ENCODE data around the gene CCL8. TPM values are rescaled to one million over a fixed set of nuclear protein-coding genes. Genes with fewer than 3 reads are reported as not detected.

CCL8 gene
- total RNA-seq (ENCODE audit: unreplicated experiment) = not detected
- long read RNA-seq = 0 reads

DNA sequence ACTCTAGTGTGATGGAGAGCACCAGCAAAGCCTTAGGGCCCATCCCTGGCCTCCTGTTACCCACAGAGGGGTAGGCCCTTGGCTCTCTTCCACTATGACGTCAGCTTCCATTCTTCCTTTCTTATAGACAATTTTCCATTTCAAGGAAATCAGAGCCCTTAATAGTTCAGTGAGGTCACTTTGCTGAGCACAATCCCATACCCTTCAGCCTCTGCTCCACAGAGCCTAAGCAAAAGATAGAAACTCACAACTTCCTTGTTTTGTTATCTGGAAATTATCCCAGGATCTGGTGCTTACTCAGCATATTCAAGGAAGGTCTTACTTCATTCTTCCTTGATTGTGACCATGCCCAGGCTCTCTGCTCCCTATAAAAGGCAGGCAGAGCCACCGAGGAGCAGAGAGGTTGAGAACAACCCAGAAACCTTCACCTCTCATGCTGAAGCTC, at the start of gene CCL8:
CCL8 (plus strand) TSS at position 397 of the 445 bp plus-strand sequence. CDS start 67 bp downstream, outside the sequence.
- TF ChIP-seq, protein P1, sequence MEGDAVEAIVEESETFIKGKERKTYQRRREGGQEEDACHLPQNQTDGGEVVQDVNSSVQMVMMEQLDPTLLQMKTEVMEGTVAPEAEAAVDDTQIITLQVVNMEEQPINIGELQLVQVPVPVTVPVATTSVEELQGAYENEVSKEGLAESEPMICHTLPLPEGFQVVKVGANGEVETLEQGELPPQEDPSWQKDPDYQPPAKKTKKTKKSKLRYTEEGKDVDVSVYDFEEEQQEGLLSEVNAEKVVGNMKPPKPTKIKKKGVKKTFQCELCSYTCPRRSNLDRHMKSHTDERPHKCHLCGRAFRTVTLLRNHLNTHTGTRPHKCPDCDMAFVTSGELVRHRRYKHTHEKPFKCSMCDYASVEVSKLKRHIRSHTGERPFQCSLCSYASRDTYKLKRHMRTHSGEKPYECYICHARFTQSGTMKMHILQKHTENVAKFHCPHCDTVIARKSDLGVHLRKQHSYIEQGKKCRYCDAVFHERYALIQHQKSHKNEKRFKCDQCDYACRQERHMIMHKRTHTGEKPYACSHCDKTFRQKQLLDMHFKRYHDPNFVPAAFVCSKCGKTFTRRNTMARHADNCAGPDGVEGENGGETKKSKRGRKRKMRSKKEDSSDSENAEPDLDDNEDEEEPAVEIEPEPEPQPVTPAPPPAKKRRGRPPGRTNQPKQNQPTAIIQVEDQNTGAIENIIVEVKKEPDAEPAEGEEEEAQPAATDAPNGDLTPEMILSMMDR (IDR thresholded peaks at IDR 0.05; ENCODE audit: partially characterized antibody, unreplicated experiment) = no peak
- no peaks in the 10 kb centered on the region for H3K9me3 Mint-ChIP-seq (ENCODE audit: unreplicated experiment)
- H3K4me3 Mint-ChIP-seq (ENCODE audit: unreplicated experiment) = no peak within 1 kb of the TSS
- H3K4me1 Mint-ChIP-seq (ENCODE audit: low read depth, unreplicated experiment) = peaks cover 6% of the 10 kb centered on the region
- no peak within 1 kb of the TSS for H3K27ac Mint-ChIP-seq (ENCODE audit: unreplicated experiment)
- H3K27me3 Mint-ChIP-seq (ENCODE audit: unreplicated experiment) = no peaks in the 10 kb centered on the region
- no peak for DNase-seq
- H3K36me3 Mint-ChIP-seq (ENCODE audit: unreplicated experiment) = no peaks in the 10 kb centered on the region

DNA sequence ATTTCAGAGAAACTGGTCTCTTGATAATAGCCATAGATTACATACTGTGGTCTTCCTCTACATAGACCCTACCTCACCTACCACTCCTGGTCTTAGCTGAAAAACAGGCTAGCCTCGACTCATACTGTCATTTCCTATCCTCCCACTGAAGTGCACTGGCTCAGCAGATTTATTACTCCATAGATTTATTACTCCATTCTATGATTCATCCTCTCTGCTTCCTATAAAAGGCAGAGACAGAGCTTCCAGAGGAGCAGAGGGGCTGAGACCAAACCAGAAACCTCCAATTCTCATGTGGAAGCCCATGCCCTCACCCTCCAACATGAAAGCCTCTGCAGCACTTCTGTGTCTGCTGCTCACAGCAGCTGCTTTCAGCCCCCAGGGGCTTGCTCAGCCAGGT, 49.3 kb upstream of the CCL8 start, which contains the start of gene CCL7:
CCL7 (plus strand) TSS at position 253 of the 400 bp plus-strand sequence; CDS start at position 323, 70 bp downstream.
- Mint-ChIP-seq H3K4me1 (ENCODE audit: low read depth, unreplicated experiment) (no peaks in the 10 kb centered on the region), H3K9me3 (ENCODE audit: unreplicated experiment) (no peaks in the 10 kb centered on the region), H3K4me3 (ENCODE audit: unreplicated experiment) (no peak within 1 kb of the TSS), H3K36me3 (ENCODE audit: unreplicated experiment) (no peaks in the 10 kb centered on the region), H3K27ac (ENCODE audit: unreplicated experiment) (no peak within 1 kb of the TSS), H3K27me3 (ENCODE audit: unreplicated experiment) (no peaks in the 10 kb centered on the region)
- DNase-seq = no peak
- TF ChIP-seq, protein P1 (IDR thresholded peaks at IDR 0.05; ENCODE audit: partially characterized antibody, unreplicated experiment) = no peak

DNA sequence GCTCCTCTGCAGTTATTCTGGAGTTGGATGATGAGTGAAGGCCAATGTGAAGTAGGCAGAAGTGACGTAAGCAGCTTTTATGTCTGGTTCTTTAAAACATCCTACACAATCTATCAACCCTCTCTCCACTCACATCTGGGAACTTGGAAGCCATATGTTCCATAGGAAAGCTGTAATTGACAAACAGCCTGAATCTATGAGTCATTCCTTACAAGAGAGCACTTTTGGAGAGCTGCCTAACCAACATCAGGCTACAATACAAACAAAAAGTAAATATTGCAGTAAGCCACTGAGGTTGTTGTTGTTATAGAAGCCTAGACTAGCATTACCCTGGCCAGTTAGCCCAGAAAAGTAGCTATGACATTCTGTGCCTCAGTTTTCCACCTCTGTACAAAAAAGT, 43.4 kb upstream of the CCL8 start:
- no peaks in the 10 kb centered on the region for H3K36me3 Mint-ChIP-seq (ENCODE audit: unreplicated experiment)
- no peak overlapping the region for H3K4me3 Mint-ChIP-seq (ENCODE audit: unreplicated experiment)
- H3K27ac Mint-ChIP-seq (ENCODE audit: unreplicated experiment) = no peak overlapping the region
- peaks cover 2% of the 10 kb centered on the region for H3K27me3 Mint-ChIP-seq (ENCODE audit: unreplicated experiment)
- no peak for DNase-seq
- H3K4me1 Mint-ChIP-seq (ENCODE audit: low read depth, unreplicated experiment) = peaks cover 2% of the 10 kb centered on the region
- H3K9me3 Mint-ChIP-seq (ENCODE audit: unreplicated experiment) = no peaks in the 10 kb centered on the region
- TF ChIP-seq, protein P1 (IDR thresholded peaks at IDR 0.05; ENCODE audit: partially characterized antibody, unreplicated experiment) = no peak

DNA sequence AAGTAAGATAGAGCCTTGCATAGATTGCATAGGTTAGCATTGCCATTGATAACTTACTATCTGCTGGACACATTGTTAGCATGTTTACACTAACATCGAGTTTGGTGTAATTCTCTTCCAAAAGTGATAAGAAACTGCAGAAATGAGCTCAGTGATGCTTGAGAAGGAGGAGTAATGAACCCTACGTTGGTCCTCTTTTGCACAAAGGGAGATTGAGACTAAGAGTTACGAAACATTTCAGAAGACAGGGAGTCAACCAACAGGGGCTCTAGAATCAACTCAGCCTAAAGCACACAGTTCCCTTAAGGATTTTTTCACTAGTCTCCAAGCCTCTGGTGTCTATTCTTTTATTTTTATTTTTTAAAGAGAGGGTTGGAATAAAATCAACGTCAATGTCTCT, 42.4 kb upstream of the CCL8 start:
- H3K27ac Mint-ChIP-seq (ENCODE audit: unreplicated experiment) = no peak overlapping the region
- H3K4me1 Mint-ChIP-seq (ENCODE audit: low read depth, unreplicated experiment) = peaks cover 2% of the 10 kb centered on the region

DNA sequence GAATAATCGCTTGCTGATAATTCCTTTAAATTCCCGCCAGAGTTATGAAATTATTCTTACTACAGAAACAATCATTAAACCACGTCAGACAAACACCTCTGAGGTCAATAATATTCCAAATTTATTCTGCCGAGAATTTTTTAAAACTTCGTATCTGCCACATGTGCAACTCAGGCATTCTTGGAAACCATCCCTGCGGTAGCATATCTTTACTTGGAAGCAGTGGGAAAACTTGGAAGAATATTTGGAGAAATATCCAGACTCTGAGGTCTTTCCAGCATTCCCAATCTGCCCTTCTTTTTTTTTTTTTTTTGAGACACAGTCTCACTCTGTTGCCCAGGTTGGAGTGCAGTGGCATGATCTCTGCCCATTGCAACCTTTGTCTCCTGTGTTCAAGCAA, 35.7 kb upstream of the CCL8 start:
- no peak for DNase-seq
- no peaks in the 10 kb centered on the region for H3K36me3 Mint-ChIP-seq (ENCODE audit: unreplicated experiment)
- no peaks in the 10 kb centered on the region for H3K9me3 Mint-ChIP-seq (ENCODE audit: unreplicated experiment)
- H3K27ac Mint-ChIP-seq (ENCODE audit: unreplicated experiment) = no peak overlapping the region
- H3K27me3 Mint-ChIP-seq (ENCODE audit: unreplicated experiment) = no peaks in the 10 kb centered on the region
- H3K4me1 Mint-ChIP-seq (ENCODE audit: low read depth, unreplicated experiment) = no peaks in the 10 kb centered on the region
- TF ChIP-seq, protein P1 (IDR thresholded peaks at IDR 0.05; ENCODE audit: partially characterized antibody, unreplicated experiment) = no peak
- no peak overlapping the region for H3K4me3 Mint-ChIP-seq (ENCODE audit: unreplicated experiment)

More for the DNA sequence above, 42.4 kb upstream of the CCL8 start:
- H3K9me3 Mint-ChIP-seq (ENCODE audit: unreplicated experiment) = no peaks in the 10 kb centered on the region
- TF ChIP-seq, protein P1 (IDR thresholded peaks at IDR 0.05; ENCODE audit: partially characterized antibody, unreplicated experiment) = no peak
- no peak overlapping the region for H3K4me3 Mint-ChIP-seq (ENCODE audit: unreplicated experiment)
- DNase-seq = no peak
- peaks cover 2% of the 10 kb centered on the region for H3K27me3 Mint-ChIP-seq (ENCODE audit: unreplicated experiment)
- no peaks in the 10 kb centered on the region for H3K36me3 Mint-ChIP-seq (ENCODE audit: unreplicated experiment)

Measured in glutamatergic neuron (in vitro differentiated cells).